CD1c-positive myeloid dendritic cell (primary cell): Measurements from ENCODE around the gene CFL1.

Experiments
- DNase-seq: peaks from one replicate; pipeline ENCODE4 v3.0.0-alpha.2; 2016; ENCODE audit errors: extremely low spot score

CFL1 gene

DNA sequence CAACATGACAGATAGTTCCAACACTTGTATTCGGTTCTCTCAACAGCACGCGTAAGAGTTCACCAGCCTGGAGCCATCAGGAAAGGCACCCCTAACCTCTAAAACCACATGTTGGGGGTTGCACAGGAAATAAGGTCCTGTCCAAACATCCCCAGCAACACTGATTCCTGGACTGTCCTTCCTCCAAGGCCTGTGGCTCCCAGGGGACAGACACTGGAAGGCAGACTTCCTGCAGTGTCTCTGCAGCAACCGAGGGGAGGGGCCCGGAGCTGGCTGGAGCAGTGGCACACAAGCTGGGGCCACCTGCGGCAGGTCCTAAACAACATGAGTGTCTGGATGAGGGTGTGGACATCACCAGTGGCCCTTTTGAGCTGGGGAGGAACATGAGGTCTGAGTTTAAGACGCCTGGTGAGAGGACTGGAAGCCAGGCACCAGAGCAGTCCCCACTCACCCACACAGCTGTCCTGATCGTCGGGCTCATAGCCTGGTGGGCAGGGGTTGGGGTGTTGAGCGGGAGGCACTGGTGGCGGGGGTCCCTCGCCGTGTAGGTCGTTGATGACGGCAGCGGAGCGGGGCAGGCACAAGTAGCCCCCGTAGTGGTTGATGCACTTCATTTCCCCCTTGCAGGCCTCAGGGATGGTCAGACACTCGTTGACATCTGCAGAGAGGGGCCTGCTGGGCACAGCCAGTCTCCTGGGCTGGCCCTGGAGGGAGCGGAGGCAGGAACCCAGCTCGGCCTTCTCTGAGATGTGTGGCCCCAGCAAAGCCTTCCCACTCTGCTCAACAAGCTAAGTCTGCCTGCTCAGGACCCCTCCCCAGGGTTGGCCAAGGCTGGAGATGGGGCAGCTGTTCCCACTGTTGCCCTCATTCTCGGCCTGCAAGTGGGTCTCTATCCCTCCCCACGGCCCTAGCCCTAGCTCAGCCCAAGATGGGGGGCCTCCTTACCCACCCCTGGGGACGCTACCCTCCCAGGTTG is 13.0 kb upstream of the CFL1 start:
- DNase-seq: no peak

DNA sequence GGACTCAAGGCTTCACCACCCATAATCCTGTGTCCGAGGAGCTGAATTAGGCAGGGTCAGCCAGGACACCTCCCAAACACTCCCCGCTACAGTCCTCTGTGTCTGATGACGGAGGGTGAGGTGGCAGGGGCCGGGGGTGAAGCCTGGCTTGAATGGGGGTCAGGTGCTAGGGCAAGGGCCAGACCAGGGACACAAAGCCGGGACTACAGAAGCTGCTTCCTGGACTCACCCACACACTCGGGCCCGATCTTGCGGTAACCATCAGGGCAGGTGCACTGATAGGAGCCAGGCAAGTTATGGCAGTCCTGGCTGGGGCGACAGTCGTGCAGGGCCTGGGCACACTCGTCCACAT is 12.3 kb upstream of the CFL1 start:
- DNase-seq: no peak

DNA sequence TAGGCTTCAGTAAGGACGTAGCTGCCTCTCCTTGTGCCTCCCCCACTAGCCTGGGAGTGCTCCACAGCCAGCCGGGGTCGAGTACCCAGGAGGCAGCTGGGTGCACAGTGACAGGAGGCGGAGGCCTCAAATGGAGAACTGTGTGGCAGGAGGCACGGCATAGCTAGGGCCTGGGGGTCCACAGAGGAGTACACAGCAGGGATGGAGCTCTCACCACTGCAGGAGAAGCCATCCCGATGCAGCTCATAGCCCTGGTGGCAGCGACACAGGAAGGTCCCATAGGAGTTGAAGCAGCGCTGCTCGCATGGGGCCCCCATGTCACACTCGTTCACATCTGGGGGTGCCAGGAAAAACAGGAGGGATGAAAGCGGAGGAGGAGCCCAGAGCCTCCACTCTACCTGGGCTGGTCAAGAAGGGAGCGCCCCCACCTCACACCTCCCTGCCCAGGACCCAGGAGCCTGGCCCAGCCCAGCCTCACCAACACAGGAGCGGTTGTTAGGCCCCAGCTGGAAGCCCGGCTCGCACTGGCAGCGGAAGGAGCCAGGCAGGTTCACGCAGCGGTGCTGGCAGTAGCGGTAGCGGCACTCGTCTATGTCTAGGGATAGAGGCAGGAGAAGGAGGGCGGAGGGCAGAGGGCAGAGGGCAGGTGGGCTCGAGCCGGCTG is 11.8 kb upstream of the CFL1 start:
- no peak for DNase-seq

DNA sequence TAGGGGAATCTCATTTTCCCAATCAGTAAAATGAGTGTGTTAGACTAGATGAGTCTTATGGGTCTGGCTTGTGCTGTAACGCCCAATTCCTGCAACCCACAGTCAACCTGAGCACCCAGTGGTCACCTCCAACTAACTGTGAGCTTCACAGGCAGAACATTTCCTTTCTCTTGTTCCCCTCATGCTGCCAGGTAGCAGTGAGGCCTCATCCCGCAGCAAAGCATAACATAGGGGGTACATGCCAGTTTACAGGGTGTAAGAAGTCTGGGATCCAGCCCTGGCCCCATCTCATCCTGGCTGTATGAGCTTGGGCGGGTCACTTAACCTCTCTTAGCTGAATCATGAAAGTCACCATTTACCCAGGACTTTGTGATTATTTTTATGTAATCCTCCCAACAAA is 10.9 kb upstream of the CFL1 start:
- DNase-seq: no peak

DNA sequence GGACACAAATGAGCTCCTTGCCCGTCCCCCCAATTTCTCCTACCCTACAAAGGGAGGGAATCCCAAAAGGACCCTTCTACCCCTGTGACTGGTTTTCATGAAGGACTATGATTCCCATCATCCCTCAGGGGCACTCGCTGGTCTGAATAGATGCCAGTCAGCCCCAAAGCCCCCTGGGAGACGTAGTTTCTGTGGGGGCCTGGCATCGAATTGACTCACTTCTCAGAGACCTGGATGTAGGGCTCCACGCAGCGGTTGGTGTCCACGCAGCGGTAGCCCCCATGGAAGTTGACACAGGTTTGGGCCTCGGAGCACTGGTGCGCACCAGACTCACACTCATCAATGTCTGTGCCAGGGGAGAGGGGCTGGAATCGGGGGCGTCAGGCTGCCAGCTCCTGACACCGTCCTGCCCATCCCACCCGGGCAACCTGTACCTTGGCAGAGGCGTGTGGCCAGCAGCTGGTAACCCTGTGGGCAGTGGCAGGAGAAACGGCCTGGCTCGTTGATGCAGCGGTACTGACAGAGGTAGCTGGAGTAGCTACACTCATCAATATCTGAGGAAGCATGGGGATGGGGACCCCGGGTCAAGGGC is 10.2 kb upstream of the CFL1 start:
- DNase-seq: no peak

DNA sequence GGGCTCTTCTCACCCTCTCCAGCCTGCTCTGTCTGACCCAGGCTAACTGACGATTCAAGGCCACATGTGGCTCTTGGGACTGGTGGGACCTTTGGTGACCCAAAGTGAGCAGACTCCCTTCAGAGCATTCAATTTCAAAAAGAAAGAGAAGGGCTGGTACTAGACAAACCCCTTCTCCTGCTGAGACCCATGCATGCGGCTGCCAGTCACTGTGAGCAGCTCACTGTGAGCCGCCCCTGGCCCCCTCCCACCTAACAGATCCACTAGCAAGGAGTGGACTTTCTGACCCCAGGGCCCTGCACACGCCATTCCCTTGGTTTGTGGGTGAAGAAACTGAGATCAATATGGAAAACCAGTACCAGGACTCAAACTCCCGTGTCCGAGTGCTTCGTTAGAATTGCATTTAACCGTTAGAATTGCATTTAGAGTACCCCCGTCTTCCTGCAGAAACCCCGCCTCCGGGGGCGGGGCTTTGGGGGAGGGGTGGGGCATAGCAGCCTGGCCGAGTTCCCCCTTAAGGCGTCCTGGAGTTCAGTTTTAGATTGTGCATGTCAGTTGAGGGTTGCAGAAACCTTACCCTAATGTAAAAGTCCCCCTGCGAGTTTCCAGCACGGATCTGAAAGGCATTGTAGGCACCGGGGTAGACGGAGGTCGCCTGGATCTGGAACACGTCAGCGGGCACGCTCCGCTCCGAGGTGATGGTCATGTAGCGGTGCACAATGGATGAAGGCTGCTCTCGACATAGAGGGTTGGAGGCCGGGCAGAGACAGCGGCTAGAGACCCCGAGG is 9.5 kb upstream of the CFL1 start:
- no peak for DNase-seq

DNA sequence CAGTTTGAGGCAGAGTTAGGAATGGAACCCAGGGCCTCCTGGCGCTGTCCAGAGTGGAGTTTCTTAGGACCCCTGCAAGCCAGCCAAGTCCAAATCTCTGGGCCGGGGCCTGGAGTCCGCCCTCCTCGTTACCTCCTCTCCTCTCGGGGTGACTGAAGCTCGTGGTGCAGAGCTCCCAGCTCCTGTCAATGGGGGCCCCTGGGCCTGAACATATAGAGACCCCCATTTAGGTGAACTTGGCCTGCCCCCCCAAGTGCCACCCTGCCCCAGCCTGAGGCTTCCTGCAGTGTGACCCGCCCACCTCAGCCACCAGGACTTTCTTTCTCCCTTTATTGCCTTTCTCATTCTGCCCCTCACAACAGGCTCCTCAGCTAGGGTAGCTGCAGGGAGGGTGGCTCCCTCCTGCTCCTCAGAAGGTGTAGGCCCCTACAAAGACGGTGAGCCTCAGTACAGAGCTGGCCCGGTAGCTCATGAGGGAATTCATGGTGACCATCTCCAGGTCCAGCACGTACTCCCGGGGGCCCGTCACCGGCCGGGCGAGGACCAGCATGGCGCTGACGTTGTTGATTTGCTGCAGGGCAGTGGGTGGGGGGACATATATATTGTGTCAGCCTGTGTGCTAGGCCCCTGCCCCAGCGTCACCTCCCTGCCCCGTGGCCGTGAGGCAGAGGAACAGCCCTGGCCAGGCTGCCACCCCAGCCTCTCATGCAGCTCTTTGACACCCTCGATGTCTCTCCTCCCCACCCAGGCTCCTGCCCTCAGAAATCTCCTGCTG is 8.7 kb upstream of the CFL1 start:
- no peak for DNase-seq

DNA sequence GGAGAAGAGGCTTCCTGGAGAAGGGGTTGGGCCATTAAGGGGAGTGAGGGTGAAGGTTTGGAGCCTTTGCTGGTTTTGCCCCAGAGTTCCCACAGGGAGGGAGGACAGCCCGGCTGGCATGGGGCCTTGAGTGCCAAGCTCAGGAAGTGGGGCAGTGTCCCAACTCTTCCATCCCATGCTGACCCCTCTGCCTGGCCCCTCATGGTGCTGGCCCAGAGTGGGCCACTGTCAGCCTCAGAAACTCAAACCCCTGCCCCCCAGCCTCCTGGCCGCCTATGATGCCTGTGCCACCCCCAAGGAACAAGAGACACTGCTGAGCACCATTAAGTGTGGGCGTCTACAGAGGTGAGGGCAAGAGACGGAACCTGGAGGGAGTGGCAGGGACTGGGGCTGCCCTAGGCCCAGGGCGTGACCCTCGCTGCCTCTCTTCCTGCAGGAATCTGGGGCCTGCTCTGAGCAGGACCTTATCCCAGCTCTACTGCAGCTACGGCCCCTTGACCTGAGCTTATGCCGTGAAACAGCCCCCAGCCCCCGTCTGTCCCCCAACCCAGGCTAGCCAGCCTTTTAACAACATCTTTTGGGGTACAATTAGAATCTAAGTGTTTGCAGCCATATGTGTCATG is 7.7 kb upstream of the CFL1 start:
- no peak for DNase-seq

DNA sequence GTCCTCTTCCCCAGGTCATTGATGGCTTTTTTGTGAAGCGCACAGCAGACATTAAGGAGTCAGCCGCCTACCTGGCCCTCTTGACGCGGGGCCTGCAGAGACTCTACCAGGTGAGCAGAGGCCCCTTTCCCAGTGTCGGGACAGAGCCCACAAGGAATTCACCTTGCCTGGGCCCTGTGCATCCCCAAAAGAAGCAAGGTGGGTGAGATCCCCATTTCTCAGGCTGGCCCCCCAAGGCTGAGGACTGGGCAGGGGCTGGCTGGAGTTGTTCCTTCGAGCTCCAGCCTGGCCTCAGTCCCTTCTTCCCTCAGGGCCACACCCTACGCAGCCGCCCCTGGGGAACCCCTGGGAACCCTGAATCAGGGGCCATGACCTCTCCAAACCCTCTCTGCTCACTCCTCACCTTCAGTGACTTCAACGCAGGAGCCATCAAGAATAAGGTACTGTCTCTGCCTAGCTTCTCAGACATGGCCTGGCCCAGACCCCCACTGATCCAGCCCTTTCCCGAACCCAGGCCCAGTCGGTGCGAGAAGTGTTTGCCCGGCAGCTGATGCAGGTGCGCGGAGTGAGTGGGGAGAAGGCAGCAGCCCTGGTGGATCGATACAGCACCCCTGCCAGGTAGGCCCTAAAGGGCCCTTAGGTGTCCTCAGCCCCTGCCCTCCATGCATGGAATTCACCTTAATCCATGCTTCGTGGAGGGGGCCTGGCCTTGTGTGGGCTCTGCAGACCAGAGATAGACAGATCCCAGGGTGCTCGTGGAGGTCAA is 6.9 kb upstream of the CFL1 start:
- DNase-seq: no peak

DNA sequence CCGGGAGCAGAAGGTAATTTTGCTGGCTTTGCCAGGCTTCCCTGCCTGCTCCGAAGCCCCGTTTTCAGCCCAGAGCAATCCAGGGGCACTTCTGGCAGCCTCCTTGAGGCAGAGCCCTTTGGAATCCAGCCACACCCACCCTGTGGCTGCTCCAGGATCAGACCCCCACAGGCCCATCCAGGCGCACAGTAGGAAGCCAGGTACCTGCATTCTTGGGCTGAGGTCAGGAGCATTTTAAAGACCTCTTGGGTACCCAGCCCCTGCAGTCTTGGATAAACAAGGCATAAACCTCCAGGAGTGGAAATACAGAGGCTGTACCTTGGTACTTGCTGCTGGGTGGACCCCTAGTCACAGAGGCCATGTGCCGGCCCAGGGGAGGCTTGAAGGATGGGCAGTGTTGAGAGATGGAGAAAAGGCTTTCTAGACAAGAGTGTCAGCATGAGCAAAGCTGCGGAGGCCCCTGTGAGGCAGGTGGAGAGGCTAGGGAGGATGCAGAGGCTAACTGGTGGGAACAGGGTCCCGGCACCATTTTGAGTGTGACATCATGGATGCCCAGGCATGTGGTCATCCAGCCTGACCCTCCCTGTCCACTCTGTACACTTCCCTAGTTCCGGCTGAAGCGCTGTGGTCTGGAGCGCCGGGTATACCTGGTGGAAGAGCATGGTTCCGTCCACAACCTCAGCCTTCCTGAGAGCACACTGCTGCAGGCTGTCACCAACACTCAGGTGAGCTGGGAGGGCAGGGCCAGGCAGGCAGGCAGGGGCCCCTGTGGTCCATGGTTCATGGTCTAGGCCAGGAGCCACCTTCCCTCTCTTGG is 6.1 kb upstream of the CFL1 start:
- no peak for DNase-seq

DNA sequence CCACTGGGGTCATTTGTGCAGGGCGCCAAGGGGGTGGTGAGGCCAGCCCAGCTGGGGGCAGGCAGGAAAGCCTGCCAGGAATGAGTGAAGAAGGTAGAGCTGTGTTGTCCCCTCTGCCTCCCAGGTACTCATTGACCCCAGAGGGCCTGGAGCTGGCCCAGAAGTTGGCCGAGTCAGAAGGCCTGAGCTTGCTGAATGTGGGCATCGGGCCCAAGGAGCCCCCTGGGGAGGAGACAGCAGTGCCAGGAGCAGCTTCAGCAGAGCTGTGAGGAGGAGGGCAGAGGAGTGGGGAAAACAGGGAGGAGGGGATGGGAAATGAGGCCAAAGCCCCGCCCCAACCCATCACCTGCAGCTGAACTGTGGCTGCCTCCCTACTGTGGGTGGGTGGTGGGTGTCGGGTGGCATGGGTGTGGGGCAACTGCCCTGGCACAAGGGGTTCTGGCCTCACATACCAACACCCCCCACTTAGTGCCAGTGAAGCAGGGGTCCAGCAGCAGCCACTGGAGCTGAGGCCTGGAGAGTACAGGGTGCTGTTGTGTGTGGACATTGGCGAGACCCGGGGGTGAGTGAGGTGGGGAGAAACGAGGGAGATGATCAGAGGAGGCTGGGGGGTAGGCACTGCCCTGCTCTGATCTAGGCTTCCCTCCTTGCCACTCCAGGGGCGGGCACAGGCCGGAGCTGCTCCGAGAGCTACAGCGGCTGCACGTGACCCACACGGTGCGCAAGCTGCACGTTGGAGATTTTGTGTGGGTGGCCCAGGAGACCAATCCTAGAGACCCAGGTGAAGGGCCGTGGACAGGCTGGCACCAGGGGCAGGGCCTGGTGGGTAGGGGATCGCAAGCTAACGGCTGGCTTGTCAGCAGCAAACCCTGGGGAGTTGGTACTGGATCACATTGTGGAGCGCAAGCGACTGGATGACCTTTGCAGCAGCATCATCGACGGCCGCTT is 5.2 kb upstream of the CFL1 start:
- DNase-seq: no peak

DNA sequence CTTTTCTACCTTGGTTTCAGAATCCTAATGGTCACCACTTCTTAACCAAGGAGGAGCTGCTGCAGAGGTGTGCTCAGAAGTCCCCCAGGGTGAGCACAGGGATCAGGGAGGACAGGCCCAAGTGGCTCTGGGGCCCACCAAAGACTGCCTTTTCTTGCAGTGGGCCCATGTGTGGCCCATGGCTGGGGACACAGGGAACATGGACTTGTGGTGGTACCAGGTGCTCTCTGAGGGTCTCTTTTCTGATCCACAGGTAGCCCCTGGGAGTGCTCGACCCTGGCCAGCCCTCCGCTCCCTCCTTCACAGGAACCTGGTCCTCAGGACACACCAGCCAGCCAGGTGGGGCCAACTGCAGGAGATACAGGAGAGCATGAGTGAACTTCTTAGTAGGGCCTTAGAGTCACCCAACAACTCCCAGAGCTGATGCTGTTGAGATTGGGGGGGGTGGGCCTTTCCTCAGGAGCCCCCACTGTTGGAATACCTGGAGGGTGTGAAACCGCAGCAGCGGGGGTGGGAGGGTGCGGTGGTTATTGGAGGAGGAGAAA is 4.3 kb upstream of the CFL1 start:
- no peak for DNase-seq

DNA sequence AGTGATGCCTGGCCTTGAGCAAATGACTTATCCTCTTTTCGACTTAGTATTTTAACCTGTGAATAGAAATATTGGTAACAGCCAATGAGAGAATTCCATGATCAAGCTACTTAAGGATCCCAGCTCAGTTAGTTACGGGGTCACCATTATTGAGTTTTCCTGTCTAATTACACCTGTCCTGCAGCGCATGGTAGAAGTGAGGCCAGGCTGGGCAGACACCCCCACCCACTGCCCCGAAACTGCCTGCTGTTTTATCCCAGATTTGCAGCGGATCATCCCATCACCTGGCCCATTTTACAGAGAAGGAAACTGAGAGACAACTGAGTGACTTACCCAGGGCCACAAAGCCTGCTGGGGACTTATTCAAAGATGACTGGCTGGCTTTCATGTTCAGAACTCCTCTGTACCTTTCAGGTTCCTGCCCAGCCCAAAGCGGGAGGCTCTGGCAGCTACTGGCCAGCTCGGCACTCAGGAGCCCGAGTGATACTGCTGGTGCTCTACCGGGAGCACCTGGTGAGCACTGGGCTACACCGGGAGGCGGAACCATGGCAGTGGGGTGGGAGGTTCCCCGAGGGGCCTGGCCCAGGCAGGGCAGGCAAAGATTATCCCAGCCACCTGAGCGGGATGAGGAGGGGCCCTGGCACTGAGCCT is 3.7 kb upstream of the CFL1 start:
- DNase-seq: no peak

DNA sequence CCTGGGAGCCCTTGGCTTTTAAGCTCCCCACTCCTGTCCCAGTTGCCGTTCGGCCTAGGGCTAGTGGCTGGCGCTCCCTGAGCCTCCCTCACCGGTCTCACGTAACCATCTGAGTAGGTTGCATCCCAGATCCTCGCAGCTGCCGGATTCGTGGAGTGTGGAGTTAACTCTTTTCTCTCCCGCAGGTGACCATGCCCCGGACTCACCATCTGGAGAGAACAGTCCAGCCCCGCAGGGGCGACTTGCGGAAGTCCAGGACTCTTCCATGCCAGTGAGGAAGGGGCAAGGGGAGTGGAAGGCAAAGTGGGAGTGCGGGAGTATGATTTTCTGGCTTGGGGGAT is 3.2 kb upstream of the CFL1 start:
- DNase-seq: no peak

DNA sequence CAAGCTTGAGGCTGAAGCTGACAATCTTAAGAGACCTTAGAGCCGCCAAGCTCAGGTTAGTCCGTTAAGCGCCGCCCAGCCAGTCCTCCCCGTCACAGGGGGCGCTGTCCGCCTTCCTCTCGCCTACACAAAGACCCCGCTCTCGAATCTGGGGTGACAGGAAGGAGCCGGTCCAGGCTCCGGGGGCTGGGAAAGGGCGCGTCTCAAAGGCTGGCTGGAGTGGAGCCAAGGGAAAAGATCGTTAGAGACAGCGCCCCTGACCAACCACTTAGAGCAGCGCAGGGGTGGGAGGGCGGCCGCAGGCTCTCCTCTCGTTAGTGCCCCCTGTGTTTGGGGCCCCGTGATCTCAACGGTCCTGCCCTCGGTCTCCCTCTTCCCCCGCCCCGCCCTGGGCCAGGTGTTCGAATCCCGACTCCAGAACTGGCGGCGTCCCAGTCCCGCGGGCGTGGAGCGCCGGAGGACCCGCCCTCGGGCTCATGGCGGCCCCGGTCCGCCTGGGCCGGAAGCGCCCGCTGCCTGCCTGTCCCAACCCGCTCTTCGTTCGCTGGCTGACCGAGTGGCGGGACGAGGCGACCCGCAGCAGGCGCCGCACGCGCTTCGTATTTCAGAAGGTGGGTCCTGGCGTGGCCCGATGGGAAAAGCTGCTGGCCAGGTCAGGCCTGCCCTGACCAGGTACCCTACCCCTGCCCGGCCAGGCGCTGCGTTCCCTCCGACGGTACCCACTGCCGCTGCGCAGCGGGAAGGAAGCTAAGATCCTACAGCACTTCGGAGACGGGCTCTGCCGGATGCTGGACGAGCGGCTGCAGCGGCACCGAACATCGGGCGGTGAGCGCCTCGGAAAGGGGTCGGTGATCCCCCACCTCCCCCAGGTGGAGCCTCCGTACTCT is 2.5 kb upstream of the CFL1 start, which contains the start of gene MUS81:
Gene MUS81, plus strand, starts transcription at position 156 of the 887 bp plus-strand sequence. Its CDS starts 321 bp downstream, at position 477.
- DNase-seq: peak; percentile 93

DNA sequence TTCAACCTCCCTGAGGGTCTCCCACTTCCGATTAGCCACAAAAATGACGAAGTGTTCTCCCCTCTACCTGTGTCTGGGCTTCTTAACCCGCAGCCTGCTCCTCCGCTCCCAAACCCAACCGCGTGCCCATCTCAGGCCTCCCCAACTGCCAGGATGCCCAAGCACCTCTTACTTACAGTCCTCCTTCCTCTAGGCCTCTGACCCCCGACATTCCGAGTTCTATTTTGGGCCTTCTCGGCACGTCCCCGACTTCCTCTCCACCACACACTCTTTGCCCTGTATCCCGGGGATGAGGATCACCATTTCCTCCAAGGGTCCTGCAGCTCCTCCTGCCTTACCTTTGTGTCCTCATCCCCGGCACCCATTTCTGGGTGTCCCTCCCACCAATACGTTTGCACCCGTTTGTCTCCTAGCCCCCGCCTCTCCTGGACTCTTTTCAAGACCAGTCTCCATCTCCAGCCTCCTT is 1.9 kb upstream of the CFL1 start:
- no peak for DNase-seq
